Neural cell (in vitro differentiated cells): Measurements from ENCODE around the gene CPXM2.

Source experiments
- EZH2 ChIP-seq: fragments of 200-600, 300-800 bp; shearing (Covaris generic), sonication (generic); IDR thresholded peaks from 2 replicates; pipeline ENCODE4 v1.6.1; 2014; ENCODE audit warnings: antibody characterized with exemption, low read length, borderline replicate concordance, mild to moderate bottlenecking; ENCODE audit not compliant: insufficient read depth, poor library complexity, severe bottlenecking
- POLR2AphosphoS5 ChIP-seq: IDR thresholded peaks from 2 replicates; pipeline ENCODE4 v1.6.1; 2012
- TF ChIP-seq, protein P1 (sequence below): fragments of 450-650 bp; IDR thresholded peaks from 2 replicates; pipeline ENCODE4 v1.5.1; 2014; ENCODE audit warnings: antibody characterized with exemption, mild to moderate bottlenecking, moderate library complexity; ENCODE audit not compliant: poor library complexity, severe bottlenecking

DNA sequence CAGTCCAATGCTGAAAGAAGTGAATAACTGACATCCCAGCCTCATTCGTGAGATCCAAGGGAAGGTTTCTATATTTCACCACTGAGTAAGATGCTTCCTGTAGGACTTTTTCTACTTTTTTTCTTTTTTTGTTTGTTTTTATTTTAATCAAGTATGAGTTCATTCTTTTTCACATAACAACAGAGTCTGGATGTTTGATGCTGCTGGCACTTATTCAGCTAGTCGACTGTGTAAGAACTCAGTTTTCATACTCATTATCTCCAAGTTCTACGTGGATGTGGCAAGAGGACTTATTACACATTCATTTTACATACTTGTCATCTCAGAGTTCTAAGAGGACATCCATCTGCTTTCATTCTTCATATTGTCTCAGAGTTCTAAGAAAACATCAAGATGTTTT, 86.9 kb downstream of the CPXM2 start:
- TF ChIP-seq, protein P1, sequence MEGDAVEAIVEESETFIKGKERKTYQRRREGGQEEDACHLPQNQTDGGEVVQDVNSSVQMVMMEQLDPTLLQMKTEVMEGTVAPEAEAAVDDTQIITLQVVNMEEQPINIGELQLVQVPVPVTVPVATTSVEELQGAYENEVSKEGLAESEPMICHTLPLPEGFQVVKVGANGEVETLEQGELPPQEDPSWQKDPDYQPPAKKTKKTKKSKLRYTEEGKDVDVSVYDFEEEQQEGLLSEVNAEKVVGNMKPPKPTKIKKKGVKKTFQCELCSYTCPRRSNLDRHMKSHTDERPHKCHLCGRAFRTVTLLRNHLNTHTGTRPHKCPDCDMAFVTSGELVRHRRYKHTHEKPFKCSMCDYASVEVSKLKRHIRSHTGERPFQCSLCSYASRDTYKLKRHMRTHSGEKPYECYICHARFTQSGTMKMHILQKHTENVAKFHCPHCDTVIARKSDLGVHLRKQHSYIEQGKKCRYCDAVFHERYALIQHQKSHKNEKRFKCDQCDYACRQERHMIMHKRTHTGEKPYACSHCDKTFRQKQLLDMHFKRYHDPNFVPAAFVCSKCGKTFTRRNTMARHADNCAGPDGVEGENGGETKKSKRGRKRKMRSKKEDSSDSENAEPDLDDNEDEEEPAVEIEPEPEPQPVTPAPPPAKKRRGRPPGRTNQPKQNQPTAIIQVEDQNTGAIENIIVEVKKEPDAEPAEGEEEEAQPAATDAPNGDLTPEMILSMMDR = no peak
- TF ChIP-seq POLR2AphosphoS5 (no peak), EZH2 (no peak)
